ENCODE data around the gene NANOS2. TPM values are rescaled to one million over a fixed set of nuclear protein-coding genes. Genes with fewer than 3 reads are reported as not detected.

NANOS2 gene
- total and polyA plus RNA-seq, 9 of the 15 experiments (the other 6 are each of a cell fraction or from before 2014, with no cell fraction given): not detected

DNA sequence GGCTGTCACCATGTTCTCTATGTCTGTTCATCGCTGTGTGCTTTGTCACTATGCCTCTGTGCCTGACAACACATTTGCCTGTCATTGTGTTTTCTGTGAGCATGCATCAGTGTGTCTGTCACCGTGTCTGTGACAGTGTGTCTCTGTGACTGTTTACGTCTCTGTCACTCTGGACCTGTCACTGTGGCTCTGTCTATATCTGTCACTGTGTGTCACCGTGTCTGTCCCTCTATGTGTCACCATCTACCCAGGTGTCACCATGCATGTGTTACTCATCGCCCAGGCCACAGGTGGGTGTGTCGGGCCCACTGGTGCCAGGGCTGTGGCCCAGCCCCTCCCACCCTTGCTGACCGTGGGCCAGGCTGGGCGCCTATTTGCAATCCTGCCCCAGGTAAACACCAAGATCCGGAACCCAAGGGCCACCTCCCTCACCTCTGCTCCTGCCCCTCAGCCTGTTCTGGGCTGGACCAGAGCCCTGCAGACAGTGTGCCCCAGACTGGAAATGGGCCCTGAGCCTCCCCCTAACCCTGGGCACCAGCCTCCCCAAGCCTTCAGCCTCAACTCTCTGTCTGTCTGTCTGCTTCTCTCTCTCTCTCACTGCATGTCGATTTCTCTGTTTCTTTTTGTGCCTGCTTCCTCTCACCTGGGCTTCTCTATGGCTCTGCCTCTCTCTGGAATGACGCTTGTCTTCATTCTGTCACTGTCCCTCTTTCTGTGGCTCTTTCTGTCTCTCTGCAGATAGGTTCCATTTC is 36.4 kb downstream of the NANOS2 start (continued):
- TF ChIP-seq, protein P1, sequence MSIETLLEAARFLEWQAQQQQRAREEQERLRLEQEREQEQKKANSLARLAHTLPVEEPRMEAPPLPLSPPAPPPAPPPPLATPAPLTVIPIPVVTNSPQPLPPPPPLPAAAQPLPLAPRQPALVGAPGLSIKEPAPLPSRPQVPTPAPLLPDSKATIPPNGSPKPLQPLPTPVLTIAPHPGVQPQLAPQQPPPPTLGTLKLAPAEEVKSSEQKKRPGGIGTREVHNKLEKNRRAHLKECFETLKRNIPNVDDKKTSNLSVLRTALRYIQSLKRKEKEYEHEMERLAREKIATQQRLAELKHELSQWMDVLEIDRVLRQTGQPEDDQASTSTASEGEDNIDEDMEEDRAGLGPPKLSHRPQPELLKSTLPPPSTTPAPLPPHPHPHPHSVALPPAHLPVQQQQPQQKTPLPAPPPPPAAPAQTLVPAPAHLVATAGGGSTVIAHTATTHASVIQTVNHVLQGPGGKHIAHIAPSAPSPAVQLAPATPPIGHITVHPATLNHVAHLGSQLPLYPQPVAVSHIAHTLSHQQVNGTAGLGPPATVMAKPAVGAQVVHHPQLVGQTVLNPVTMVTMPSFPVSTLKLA (conservative IDR thresholded peaks at IDR 0.05): peak in 1 of 2 experiments; percentile 35; a peak in 2 of 4 replicates
- no peak for TF ChIP-seq GTF2F1 (IDR thresholded peaks at IDR 0.05; ENCODE audit: low read depth, low read length)
- TF ChIP-seq, protein P2, sequence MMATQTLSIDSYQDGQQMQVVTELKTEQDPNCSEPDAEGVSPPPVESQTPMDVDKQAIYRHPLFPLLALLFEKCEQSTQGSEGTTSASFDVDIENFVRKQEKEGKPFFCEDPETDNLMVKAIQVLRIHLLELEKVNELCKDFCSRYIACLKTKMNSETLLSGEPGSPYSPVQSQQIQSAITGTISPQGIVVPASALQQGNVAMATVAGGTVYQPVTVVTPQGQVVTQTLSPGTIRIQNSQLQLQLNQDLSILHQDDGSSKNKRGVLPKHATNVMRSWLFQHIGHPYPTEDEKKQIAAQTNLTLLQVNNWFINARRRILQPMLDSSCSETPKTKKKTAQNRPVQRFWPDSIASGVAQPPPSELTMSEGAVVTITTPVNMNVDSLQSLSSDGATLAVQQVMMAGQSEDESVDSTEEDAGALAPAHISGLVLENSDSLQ (IDR thresholded peaks at IDR 0.05): peak; percentile 85
- no peak for TF ChIP-seq ZNF12 (CRISPR knock-in tag; IDR thresholded peaks at IDR 0.05)

GRCh38 chr19:45876411-45877197 is 38.0 kb downstream of the NANOS2 start:
- WGBS (ENCODE audit: insufficient coverage, low coverage, missing lambda C conversion rate): 4% methylated on average over 30 of the region's 41 CpGs
- intact Hi-C loops (cut with micrococcal nuclease) (no loop called here), in situ Hi-C loops (cut with MboI) (no loop called here)
- peaks cover 56 to 74% of the 10 kb centered on the region in 2 experiments for H3K4me1 ChIP-seq (replicated peaks in 1 of 2; ENCODE audit: control insufficient read depth in 2 of 2, insufficient read depth in 2 of 2, low read length in 2 of 2)
- H3K79me2 ChIP-seq (ENCODE audit: control insufficient read depth, insufficient read depth, low read length): peaks cover 3% of the 10 kb centered on the region; the same call in 1 of the 3 replicates
- H3K36me3 ChIP-seq (ENCODE audit: control insufficient read depth, insufficient read depth, low read length): peaks cover 9% of the 10 kb centered on the region
- H3K9ac ChIP-seq (ENCODE audit: insufficient read depth in 1 of 2, low read depth in 2 of 2, low read length in 2 of 2): peak overlapping the region; percentile 74 to 91
- peak overlapping the region; percentile 37 for H3K4me3 ChIP-seq
- ChIA-PET CTCF (ENCODE audit: low intra/inter-chr PET ratio) (interaction anchor here (0.7 kb wide), 1 partner anchor 201 kb away, joined by 4 read pairs; no protein-coding TSS in a partner anchor), POLR2A (interaction anchor here (0.7 to 1.1 kb wide), 2 partner anchors 9 to 11 kb away, joined by 4 to 5 read pairs; partner anchors contain the start of gene IRF2BP1)
- H4K20me1 ChIP-seq (replicated peaks; ENCODE audit: control insufficient read depth, insufficient read depth, low read length): no peaks in the 10 kb centered on the region
- H3K27me3 ChIP-seq (ENCODE audit: control insufficient read depth in 2 of 2, insufficient read depth in 2 of 2, low read length in 2 of 2): no peaks in the 10 kb centered on the region
- peak overlapping the region; percentile 90 for H3K27ac ChIP-seq (ENCODE audit: extremely low read depth, low read depth, low read length)
- H2AFZ ChIP-seq (ENCODE audit: low read depth, low read length): peak overlapping the region; percentile 89
- H3K9me3 ChIP-seq (replicated peaks; ENCODE audit: control insufficient read depth, insufficient read depth, low read depth, low read length): no peaks in the 10 kb centered on the region
- ATAC-seq: peak; percentile 72
- DNase-seq (ENCODE audit: extremely low read depth in 1 of 4, low spot score in 3 of 4): peak; percentile 73 to 80 (median 76)
- FAIRE-seq: no peak
- H3K4me2 ChIP-seq (ENCODE audit: insufficient read depth, low read length): peak overlapping the region; percentile 68
- no TSS peak for BruUV-seq (replicated peaks)
- no peaks in the 10 kb centered on the region for H3K9me1 ChIP-seq (ENCODE audit: control insufficient read depth, insufficient read depth, low read length)
- no peak for TF ChIP-seq NR2C2 (CRISPR knock-in tag; IDR thresholded peaks at IDR 0.05)
- TF ChIP-seq NR2C2 (tag; IDR thresholded peaks at IDR 0.05): no peak
- TF ChIP-seq XRCC4 (IDR thresholded peaks at IDR 0.05; ENCODE audit: extremely low read depth, insufficient read depth, insufficient read length): no peak
- TF ChIP-seq ZNF280B (CRISPR knock-in tag; IDR thresholded peaks at IDR 0.05): no peak
- TF ChIP-seq KDM1A (IDR thresholded peaks at IDR 0.05): 0 out of 4 replicates have a peak, but pooled peaks of 1 of the 2 experiments have one; percentile 49
- TF ChIP-seq LEF1 (IDR thresholded peaks at IDR 0.05): peak; percentile 62

Measured in K562 (cell line).